Activated CD8-positive, alpha-beta T cell treated with anti-CD3 and anti-CD28 coated beads for 36 hours (primary cell): ENCODE measurements around the gene ATP13A5. TPM values are rescaled to one million over a fixed set of nuclear protein-coding genes. Genes with fewer than 3 reads are reported as not detected.

Experiments
- ATAC-seq: fragments of 200-7000 bp; cut with Tn5 transposase; one replicate; pipeline ENCODE4 v1.10.0; 2021; ENCODE audit warnings: mild to moderate bottlenecking, moderate library complexity
- CTCF ChIA-PET: fragments of 350-600 bp; sonication (Branson Sonifier 250); formaldehyde crosslinking; loops from one replicate; lab custom pipeline; 2021; ENCODE audit warnings: antibody characterized with exemption; lab: Charles Lee
- POLR2A ChIA-PET: fragments of 350-600 bp; sonication (Branson Sonifier 250); formaldehyde crosslinking; loops from one replicate; lab custom pipeline; 2021; ENCODE audit warnings: antibody characterized with exemption; lab: Charles Lee
- DNase-seq: peaks from one replicate; pipeline ENCODE4 v3.0.0-alpha.2; 2020
- H3K27ac Mint-ChIP-seq: one replicate; pipeline ENCODE4 v1.8.0; 2021; ENCODE audit warnings: mild to moderate bottlenecking, mixed read lengths
- H3K27me3 Mint-ChIP-seq: one replicate; pipeline ENCODE4 v1.8.0; 2021; ENCODE audit warnings: mixed read lengths
- H3K36me3 Mint-ChIP-seq: one replicate; pipeline ENCODE4 v1.8.0; 2021; ENCODE audit warnings: low read depth, mixed read lengths
- H3K4me1 Mint-ChIP-seq: one replicate; pipeline ENCODE4 v1.8.0; 2021; ENCODE audit warnings: low read depth, mixed read lengths
- H3K4me3 Mint-ChIP-seq: one replicate; pipeline ENCODE4 v1.8.0; 2021; ENCODE audit warnings: mild to moderate bottlenecking, moderate library complexity, mixed read lengths
- H3K9me3 Mint-ChIP-seq: one replicate; pipeline ENCODE4 v1.8.0; 2021; ENCODE audit warnings: mixed read lengths
- CTCF ChIP-seq: fragments of 200-600 bp; IDR thresholded peaks from one replicate; pipeline ENCODE4 v1.8.0; 2022; ENCODE audit warnings: antibody characterized with exemption, mild to moderate bottlenecking
- intact Hi-C: fragments of 100-400 bp; cut with micrococcal nuclease; formaldehyde crosslinking; loops from one replicate; pipeline ENCODE4 v1.10.0; 2022
- total RNA-seq, 2 experiments: library from RNA; stranded (reverse); gene quantifications; one replicate each; pipeline ENCODE4 v1.2.3, GENCODE V29; 2021

The ATP13A5 gene
- total RNA-seq, 2 experiments from 2014 or later: not detected

GRCh38 chr3:193270451-193270850, 108.1 kb downstream of the ATP13A5 start:
- intact Hi-C loops: no loop called here
- Mint-ChIP-seq H3K27me3 (peaks cover 2% of the 10 kb centered on the region), H3K4me3 (no peak overlapping the region), H3K4me1 (no peaks in the 10 kb centered on the region), H3K9me3 (peaks cover 2% of the 10 kb centered on the region), H3K27ac (no peak overlapping the region), H3K36me3 (no peaks in the 10 kb centered on the region)
- CTCF ChIA-PET: no interaction called here
- no peak for ATAC-seq
- no peak for DNase-seq
- no peak for TF ChIP-seq CTCF
- POLR2A ChIA-PET: no interaction called here

- intact Hi-C loops: no loop called here
- H3K4me1 Mint-ChIP-seq: no peaks in the 10 kb centered on the region
- no peak overlapping the region for H3K4me3 Mint-ChIP-seq
- ChIA-PET POLR2A (no interaction called here), CTCF (no interaction called here)
- peaks cover 2% of the 10 kb centered on the region for H3K9me3 Mint-ChIP-seq
- DNase-seq (no peak), ATAC-seq (no peak)
- TF ChIP-seq CTCF: no peak
- H3K27me3 Mint-ChIP-seq: no peaks in the 10 kb centered on the region
- H3K27ac Mint-ChIP-seq: no peak overlapping the region
- H3K36me3 Mint-ChIP-seq: no peaks in the 10 kb centered on the region
These were observed 109.1 kb downstream of the ATP13A5 start for GRCh38 chr3:193269343-193270028.

DNA sequence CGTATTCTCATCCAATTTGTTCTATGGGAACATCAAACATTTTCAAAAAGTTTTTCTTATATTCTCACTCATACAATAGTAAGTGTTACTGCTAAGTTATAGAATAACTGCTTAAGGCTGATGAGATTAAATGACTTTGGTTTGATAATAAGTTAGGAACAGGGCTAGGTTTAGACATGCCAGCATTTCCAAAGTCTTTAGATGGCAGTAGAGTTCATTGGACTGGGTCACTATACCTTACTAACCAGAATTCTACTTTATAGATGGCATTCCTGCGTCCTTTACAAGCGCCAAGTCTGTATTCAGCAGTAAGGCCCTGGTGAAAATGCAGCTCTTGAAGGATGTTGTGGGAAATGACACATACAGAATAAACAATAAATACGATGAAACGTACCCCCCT, 115.8 kb downstream of the ATP13A5 start:
- intact Hi-C loops: no loop called here
- Mint-ChIP-seq H3K4me1 (no peaks in the 10 kb centered on the region), H3K36me3 (no peaks in the 10 kb centered on the region), H3K9me3 (peaks cover under 1% of the 10 kb centered on the region), H3K27ac (no peak overlapping the region), H3K4me3 (no peak overlapping the region), H3K27me3 (no peaks in the 10 kb centered on the region)
- no peak for TF ChIP-seq CTCF
- DNase-seq (no peak), ATAC-seq (no peak)
- POLR2A ChIA-PET: no interaction called here
- CTCF ChIA-PET: no interaction called here

- Mint-ChIP-seq H3K4me1 (no peaks in the 10 kb centered on the region), H3K27me3 (no peaks in the 10 kb centered on the region), H3K9me3 (no peaks in the 10 kb centered on the region), H3K27ac (no peak overlapping the region), H3K4me3 (no peak overlapping the region), H3K36me3 (no peaks in the 10 kb centered on the region)
- ChIA-PET CTCF (no interaction called here), POLR2A (no interaction called here)
- no peak for TF ChIP-seq CTCF
- intact Hi-C loops: no loop called here
- DNase-seq: no peak
- ATAC-seq: no peak
These were observed 116.6 kb downstream of the ATP13A5 start for GRCh38 chr3:193261970-193262369.

DNA sequence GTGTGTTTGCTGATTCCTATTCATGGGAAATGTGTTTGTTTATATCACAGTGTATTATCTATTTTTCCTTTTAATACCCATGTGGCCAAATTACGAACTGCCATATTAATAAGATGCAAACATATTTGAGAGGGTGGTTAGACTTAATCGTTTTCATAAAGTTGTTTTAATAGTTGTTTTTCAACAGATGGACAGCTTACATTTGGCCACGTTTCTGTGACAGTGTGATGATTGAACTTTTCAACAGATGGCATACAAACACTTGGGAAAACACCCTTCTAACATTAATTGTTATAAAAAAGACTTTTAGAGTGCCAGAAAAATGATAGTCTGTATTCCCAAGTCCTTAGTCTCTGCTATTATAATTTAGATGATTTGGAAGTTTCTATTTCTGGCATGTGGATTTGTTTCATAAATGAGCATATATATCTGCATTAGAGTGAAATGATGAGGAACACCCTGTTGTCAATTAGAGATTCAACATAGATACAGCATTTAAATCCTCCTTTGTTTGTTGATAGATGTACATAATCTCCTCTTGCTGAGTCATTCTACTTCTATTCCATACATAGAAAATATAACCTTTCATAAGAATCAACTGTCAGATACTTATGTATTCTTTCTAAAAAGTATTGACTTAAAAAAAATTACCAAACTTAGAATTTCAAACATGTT, 124.4 kb downstream of the ATP13A5 start:
- POLR2A ChIA-PET: no interaction called here
- CTCF ChIA-PET: no interaction called here

More for the DNA sequence above, 124.4 kb downstream of the ATP13A5 start:
- Mint-ChIP-seq H3K4me1 (no peaks in the 10 kb centered on the region), H3K27me3 (peaks cover 5% of the 10 kb centered on the region), H3K9me3 (peaks cover 12% of the 10 kb centered on the region), H3K36me3 (no peaks in the 10 kb centered on the region), H3K27ac (no peak overlapping the region), H3K4me3 (no peak overlapping the region)
- DNase-seq (no peak), ATAC-seq (no peak)
- intact Hi-C loops: no loop called here
- TF ChIP-seq CTCF: no peak
